ENCODE data around the gene LRRC45.

LRRC45 gene

GRCh38 chr17:81993729-81994592 is 29.1 kb upstream of the LRRC45 start:
- no peak for DNase-seq (ENCODE audit: low spot score)

GRCh38 chr17:81994593-81995462 is 28.3 kb upstream of the LRRC45 start:
- DNase-seq (ENCODE audit: low spot score), result no peak

- no peak for DNase-seq (ENCODE audit: low spot score)
These were observed 27.5 kb upstream of the LRRC45 start for GRCh38 chr17:81995463-81996231.

- DNase-seq (ENCODE audit: low spot score), result no peak
These were observed 26.8 kb upstream of the LRRC45 start for GRCh38 chr17:81996232-81996756.

- DNase-seq (ENCODE audit: low spot score), result no peak
These were observed 26.2 kb upstream of the LRRC45 start for GRCh38 chr17:81996757-81997441.

- DNase-seq (ENCODE audit: low spot score), result no peak
These were observed 24.9 kb upstream of the LRRC45 start for GRCh38 chr17:81998212-81998611.

- no peak for DNase-seq (ENCODE audit: low spot score)
These were observed 24.2 kb upstream of the LRRC45 start for GRCh38 chr17:81998691-81999438.

- no peak for DNase-seq (ENCODE audit: low spot score)
These were observed 23.5 kb upstream of the LRRC45 start for GRCh38 chr17:81999587-81999975.

GRCh38 chr17:81999976-82000802 is 22.9 kb upstream of the LRRC45 start:
- no peak for DNase-seq (ENCODE audit: low spot score)

GRCh38 chr17:82000803-82001570 is 22.1 kb upstream of the LRRC45 start:
- no peak for DNase-seq (ENCODE audit: low spot score)

GRCh38 chr17:82001571-82002056 is 21.5 kb upstream of the LRRC45 start:
- no peak for DNase-seq (ENCODE audit: low spot score)

GRCh38 chr17:82003411-82004381 is 19.4 kb upstream of the LRRC45 start:
- DNase-seq (ENCODE audit: low spot score), result no peak

GRCh38 chr17:82004517-82005455 is 18.3 kb upstream of the LRRC45 start:
- no peak for DNase-seq (ENCODE audit: low spot score)

- no peak for DNase-seq (ENCODE audit: low spot score)
These were observed 17.3 kb upstream of the LRRC45 start for GRCh38 chr17:82005701-82006348.

- DNase-seq (ENCODE audit: low spot score), result no peak
These were observed 16.5 kb upstream of the LRRC45 start for GRCh38 chr17:82006468-82007227.

Measured in D341Med (cell line).